ENCODE results near the gene FAM177A1.

FAM177A1 gene

DNA sequence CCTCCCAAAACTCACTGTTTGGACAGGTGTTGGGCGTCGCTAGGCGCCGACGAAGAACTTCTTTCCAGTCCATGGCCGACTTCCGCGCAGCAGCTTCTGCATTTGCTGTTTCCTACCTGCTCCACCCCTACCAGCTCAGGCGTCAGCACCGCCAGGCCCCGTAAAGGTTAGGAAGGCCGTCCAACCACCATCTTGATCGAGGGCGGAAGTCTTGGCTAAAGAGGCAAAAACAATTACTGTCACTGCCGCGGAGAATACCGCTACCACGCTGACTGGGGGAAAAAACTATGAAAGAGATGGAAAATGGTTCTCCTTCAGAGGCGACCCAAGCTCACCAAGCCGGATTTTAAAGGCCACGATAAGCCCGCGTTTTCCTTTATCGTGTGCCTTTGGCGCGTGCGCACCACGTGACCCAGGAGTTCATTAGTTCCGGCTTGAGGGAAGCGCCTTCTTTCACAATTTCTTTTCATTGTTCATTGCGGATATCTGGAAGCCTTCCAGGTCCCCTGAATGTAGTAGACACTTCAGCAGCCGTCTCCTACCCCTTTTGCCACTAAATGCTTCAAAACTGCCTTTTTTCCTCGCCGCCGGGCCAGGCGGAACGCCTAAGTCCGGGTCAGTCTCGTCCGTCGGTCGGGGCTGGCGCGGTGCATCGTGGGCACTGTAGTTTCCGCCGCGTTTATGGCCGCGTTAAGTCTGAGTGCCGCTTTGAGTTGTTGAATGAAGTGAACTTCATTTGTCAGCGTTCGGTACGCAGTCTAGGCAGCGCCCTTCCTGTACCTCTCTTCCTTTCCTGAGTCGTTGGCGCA, 76.0 kb downstream of the FAM177A1 start, which contains the start of the genes PPP2R3C and PRORP (continued):
- TF ChIP-seq, protein P1, sequence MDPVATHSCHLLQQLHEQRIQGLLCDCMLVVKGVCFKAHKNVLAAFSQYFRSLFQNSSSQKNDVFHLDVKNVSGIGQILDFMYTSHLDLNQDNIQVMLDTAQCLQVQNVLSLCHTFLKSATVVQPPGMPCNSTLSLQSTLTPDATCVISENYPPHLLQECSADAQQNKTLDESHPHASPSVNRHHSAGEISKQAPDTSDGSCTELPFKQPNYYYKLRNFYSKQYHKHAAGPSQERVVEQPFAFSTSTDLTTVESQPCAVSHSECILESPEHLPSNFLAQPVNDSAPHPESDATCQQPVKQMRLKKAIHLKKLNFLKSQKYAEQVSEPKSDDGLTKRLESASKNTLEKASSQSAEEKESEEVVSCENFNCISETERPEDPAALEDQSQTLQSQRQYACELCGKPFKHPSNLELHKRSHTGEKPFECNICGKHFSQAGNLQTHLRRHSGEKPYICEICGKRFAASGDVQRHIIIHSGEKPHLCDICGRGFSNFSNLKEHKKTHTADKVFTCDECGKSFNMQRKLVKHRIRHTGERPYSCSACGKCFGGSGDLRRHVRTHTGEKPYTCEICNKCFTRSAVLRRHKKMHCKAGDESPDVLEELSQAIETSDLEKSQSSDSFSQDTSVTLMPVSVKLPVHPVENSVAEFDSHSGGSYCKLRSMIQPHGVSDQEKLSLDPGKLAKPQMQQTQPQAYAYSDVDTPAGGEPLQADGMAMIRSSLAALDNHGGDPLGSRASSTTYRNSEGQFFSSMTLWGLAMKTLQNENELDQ (tag by site-specific recombination; IDR thresholded peaks at IDR 0.05; ENCODE audit: low read depth) = no peak
- TF ChIP-seq SCRT1 (tag by site-specific recombination; IDR thresholded peaks at IDR 0.05; ENCODE audit: borderline replicate concordance) = no peak
- TF ChIP-seq MZF1 (tag by site-specific recombination; IDR thresholded peaks at IDR 0.05; ENCODE audit: borderline replicate concordance) = 0 out of 2 replicates have a peak, but pooled peaks have one; percentile 31
- peak; percentile 92 for TF ChIP-seq SP2 (tag by site-specific recombination; IDR thresholded peaks at IDR 0.05)
- no peak for TF ChIP-seq ZNF174 (tag by site-specific recombination; IDR thresholded peaks at IDR 0.05)
- no peak for TF ChIP-seq ZNF623 (tag by site-specific recombination; IDR thresholded peaks at IDR 0.05)
- TF ChIP-seq, protein P2, sequence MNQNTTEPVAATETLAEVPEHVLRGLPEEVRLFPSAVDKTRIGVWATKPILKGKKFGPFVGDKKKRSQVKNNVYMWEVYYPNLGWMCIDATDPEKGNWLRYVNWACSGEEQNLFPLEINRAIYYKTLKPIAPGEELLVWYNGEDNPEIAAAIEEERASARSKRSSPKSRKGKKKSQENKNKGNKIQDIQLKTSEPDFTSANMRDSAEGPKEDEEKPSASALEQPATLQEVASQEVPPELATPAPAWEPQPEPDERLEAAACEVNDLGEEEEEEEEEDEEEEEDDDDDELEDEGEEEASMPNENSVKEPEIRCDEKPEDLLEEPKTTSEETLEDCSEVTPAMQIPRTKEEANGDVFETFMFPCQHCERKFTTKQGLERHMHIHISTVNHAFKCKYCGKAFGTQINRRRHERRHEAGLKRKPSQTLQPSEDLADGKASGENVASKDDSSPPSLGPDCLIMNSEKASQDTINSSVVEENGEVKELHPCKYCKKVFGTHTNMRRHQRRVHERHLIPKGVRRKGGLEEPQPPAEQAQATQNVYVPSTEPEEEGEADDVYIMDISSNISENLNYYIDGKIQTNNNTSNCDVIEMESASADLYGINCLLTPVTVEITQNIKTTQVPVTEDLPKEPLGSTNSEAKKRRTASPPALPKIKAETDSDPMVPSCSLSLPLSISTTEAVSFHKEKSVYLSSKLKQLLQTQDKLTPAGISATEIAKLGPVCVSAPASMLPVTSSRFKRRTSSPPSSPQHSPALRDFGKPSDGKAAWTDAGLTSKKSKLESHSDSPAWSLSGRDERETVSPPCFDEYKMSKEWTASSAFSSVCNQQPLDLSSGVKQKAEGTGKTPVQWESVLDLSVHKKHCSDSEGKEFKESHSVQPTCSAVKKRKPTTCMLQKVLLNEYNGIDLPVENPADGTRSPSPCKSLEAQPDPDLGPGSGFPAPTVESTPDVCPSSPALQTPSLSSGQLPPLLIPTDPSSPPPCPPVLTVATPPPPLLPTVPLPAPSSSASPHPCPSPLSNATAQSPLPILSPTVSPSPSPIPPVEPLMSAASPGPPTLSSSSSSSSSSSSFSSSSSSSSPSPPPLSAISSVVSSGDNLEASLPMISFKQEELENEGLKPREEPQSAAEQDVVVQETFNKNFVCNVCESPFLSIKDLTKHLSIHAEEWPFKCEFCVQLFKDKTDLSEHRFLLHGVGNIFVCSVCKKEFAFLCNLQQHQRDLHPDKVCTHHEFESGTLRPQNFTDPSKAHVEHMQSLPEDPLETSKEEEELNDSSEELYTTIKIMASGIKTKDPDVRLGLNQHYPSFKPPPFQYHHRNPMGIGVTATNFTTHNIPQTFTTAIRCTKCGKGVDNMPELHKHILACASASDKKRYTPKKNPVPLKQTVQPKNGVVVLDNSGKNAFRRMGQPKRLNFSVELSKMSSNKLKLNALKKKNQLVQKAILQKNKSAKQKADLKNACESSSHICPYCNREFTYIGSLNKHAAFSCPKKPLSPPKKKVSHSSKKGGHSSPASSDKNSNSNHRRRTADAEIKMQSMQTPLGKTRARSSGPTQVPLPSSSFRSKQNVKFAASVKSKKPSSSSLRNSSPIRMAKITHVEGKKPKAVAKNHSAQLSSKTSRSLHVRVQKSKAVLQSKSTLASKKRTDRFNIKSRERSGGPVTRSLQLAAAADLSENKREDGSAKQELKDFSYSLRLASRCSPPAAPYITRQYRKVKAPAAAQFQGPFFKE (tag by site-specific recombination; IDR thresholded peaks at IDR 0.05; ENCODE audit: borderline replicate concordance) = no peak
- TF ChIP-seq, protein P3, sequence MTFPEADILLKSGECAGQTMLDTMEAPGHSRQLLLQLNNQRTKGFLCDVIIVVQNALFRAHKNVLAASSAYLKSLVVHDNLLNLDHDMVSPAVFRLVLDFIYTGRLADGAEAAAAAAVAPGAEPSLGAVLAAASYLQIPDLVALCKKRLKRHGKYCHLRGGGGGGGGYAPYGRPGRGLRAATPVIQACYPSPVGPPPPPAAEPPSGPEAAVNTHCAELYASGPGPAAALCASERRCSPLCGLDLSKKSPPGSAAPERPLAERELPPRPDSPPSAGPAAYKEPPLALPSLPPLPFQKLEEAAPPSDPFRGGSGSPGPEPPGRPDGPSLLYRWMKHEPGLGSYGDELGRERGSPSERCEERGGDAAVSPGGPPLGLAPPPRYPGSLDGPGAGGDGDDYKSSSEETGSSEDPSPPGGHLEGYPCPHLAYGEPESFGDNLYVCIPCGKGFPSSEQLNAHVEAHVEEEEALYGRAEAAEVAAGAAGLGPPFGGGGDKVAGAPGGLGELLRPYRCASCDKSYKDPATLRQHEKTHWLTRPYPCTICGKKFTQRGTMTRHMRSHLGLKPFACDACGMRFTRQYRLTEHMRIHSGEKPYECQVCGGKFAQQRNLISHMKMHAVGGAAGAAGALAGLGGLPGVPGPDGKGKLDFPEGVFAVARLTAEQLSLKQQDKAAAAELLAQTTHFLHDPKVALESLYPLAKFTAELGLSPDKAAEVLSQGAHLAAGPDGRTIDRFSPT (tag by site-specific recombination; IDR thresholded peaks at IDR 0.05) = no peak
- TF ChIP-seq ZNF23 (tag by site-specific recombination; IDR thresholded peaks at IDR 0.05; ENCODE audit: borderline replicate concordance) = no peak
- no peak for TF ChIP-seq ZNF132 (tag by site-specific recombination; IDR thresholded peaks at IDR 0.05; ENCODE audit: borderline replicate concordance)
- TF ChIP-seq ZNF514 (tag by site-specific recombination; IDR thresholded peaks at IDR 0.05) = no peak
- 0 out of 2 replicates have a peak, but pooled peaks have one; percentile 31 for TF ChIP-seq OVOL3 (tag by site-specific recombination; IDR thresholded peaks at IDR 0.05)
- TF ChIP-seq, protein P4, sequence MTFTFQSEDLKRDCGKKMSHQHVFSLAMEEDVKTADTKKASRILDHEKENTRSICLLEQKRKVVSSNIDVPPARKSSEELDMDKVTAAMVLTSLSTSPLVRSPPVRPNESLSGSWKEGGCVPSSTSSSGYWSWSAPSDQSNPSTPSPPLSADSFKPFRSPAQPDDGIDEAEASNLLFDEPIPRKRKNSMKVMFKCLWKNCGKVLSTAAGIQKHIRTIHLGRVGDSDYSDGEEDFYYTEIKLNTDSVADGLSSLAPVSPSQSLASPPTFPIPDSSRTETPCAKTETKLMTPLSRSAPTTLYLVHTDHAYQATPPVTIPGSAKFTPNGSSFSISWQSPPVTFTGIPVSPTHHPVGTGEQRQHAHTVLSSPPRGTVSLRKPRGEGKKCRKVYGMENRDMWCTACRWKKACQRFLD (tag by site-specific recombination; IDR thresholded peaks at IDR 0.05) = no peak
- no peak; the same call in 1 of the 2 replicates for TF ChIP-seq ZBTB48 (tag by site-specific recombination; IDR thresholded peaks at IDR 0.05)
- peak; percentile 31; the same call in 1 of the 2 replicates for TF ChIP-seq ZNF394 (tag by site-specific recombination; IDR thresholded peaks at IDR 0.05; ENCODE audit: borderline replicate concordance)
- TF ChIP-seq ZNF121 (tag by site-specific recombination; IDR thresholded peaks at IDR 0.05) = no peak
- TF ChIP-seq ZNF248 (tag by site-specific recombination; IDR thresholded peaks at IDR 0.05) = no peak
- peak; percentile 88 for TF ChIP-seq YY1 (tag by site-specific recombination; IDR thresholded peaks at IDR 0.05)
- TF ChIP-seq ZNF350 (tag by site-specific recombination; IDR thresholded peaks at IDR 0.05) = no peak
- TF ChIP-seq ZNF677 (tag by site-specific recombination; IDR thresholded peaks at IDR 0.05) = no peak
- no peak for TF ChIP-seq ZNF560 (tag by site-specific recombination; IDR thresholded peaks at IDR 0.05; ENCODE audit: borderline replicate concordance)
- TF ChIP-seq ZNF830 (tag by site-specific recombination; IDR thresholded peaks at IDR 0.05; ENCODE audit: low read depth) = no peak
- no peak for TF ChIP-seq ZNF274 (IDR thresholded peaks at IDR 0.05; ENCODE audit: low read length)
- TF ChIP-seq ZNF274 (tag by site-specific recombination; IDR thresholded peaks at IDR 0.05; ENCODE audit: borderline replicate concordance) = no peak
